Measurements from ENCODE around the gene NCAN. TPM values are rescaled to one million over a fixed set of nuclear protein-coding genes. Genes with fewer than 3 reads are reported as not detected.

NCAN gene
- total and polyA plus RNA-seq, 4 donors, result 0.06 TPM; not detected in 3

DNA sequence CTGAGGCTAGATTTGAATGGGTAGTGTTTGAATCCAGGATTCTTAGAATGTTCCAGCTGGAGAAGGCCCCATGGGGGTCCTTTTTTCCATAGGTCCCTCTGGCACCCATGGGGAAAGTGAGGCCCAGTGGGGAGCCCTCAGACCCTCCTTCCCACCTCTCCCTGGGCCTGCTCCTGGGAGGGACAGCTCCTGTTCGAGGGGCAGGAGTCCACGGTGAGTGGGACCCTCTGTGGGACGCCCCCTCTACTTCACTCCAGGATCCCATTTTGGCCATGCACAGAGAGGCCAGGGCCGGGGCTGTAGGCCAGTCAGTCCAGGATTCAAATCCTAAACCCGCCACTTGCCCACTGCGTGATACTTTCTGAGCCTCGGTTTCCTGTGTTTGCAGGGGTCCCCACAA is 49.3 kb upstream of the NCAN start (continued):
- TF ChIP-seq RXRA (IDR thresholded peaks at IDR 0.05) (no peak), YY1 (IDR thresholded peaks at IDR 0.05) (no peak)
- TF ChIP-seq, protein P1, sequence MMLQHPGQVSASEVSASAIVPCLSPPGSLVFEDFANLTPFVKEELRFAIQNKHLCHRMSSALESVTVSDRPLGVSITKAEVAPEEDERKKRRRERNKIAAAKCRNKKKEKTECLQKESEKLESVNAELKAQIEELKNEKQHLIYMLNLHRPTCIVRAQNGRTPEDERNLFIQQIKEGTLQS (IDR thresholded peaks at IDR 0.05), result no peak
- TF ChIP-seq, protein P2, sequence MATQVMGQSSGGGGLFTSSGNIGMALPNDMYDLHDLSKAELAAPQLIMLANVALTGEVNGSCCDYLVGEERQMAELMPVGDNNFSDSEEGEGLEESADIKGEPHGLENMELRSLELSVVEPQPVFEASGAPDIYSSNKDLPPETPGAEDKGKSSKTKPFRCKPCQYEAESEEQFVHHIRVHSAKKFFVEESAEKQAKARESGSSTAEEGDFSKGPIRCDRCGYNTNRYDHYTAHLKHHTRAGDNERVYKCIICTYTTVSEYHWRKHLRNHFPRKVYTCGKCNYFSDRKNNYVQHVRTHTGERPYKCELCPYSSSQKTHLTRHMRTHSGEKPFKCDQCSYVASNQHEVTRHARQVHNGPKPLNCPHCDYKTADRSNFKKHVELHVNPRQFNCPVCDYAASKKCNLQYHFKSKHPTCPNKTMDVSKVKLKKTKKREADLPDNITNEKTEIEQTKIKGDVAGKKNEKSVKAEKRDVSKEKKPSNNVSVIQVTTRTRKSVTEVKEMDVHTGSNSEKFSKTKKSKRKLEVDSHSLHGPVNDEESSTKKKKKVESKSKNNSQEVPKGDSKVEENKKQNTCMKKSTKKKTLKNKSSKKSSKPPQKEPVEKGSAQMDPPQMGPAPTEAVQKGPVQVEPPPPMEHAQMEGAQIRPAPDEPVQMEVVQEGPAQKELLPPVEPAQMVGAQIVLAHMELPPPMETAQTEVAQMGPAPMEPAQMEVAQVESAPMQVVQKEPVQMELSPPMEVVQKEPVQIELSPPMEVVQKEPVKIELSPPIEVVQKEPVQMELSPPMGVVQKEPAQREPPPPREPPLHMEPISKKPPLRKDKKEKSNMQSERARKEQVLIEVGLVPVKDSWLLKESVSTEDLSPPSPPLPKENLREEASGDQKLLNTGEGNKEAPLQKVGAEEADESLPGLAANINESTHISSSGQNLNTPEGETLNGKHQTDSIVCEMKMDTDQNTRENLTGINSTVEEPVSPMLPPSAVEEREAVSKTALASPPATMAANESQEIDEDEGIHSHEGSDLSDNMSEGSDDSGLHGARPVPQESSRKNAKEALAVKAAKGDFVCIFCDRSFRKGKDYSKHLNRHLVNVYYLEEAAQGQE (IDR thresholded peaks at IDR 0.05), result no peak

DNA sequence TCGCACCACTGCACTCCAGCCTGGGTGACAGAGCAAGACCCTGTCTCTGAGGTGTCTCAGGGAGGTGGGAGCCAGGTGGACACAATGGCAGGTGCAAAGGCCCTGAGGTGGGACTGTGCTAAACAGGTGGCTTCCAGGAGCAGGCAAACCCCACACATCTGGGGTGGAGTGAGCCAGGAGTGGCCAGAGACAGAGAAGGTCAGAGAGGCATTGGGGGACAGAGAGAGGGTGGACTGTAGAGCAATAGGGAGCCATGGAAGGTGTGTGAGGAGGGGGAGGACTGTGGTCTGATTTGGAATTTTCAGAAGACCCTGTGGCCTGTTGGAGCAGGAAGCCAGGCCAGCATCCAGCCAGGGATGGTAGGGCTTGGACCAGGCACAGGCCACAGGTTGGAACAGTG is 46.4 kb upstream of the NCAN start:
- no peak for DNase-seq (ENCODE audit: low spot score)
- 100% methylated on average over 1 of the region's 1 CpG for WGBS
- H3K27me3 ChIP-seq (ENCODE audit: control insufficient read depth in 4 of 4, insufficient read depth in 4 of 4, low read length in 3 of 4), result no peaks in the 10 kb centered on the region
- H3K4me1 ChIP-seq (ENCODE audit: control insufficient read depth in 4 of 4, insufficient read depth in 4 of 4, low read length in 3 of 4), result peaks cover 0 to 5% (median 0%) of the 10 kb centered on the region in 4 donors
- H3K9me3 ChIP-seq (ENCODE audit: control insufficient read depth in 4 of 4, low read length in 3 of 4), result no peaks in the 10 kb centered on the region
- TF ChIP-seq HNF4G (IDR thresholded peaks at IDR 0.05), result no peak
- TF ChIP-seq, protein P1 (IDR thresholded peaks at IDR 0.05), result no peak
- TF ChIP-seq, protein P3, sequence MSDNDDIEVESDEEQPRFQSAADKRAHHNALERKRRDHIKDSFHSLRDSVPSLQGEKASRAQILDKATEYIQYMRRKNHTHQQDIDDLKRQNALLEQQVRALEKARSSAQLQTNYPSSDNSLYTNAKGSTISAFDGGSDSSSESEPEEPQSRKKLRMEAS (IDR thresholded peaks at IDR 0.05), result no peak
- TF ChIP-seq TAF1 (conservative IDR thresholded peaks at IDR 0.05), result no peak
- TF ChIP-seq RAD21 (IDR thresholded peaks at IDR 0.05), result no peak
- no peak for TF ChIP-seq EGR1 (IDR thresholded peaks at IDR 0.05; ENCODE audit: low read depth in 2 of 2)
- no peak for TF ChIP-seq FOXA1 (IDR thresholded peaks at IDR 0.05)
- TF ChIP-seq GABPA (IDR thresholded peaks at IDR 0.05 in 1 of 2, conservative IDR thresholded peaks at IDR 0.05 in 1 of 2), result no peak
- TF ChIP-seq, protein P4, sequence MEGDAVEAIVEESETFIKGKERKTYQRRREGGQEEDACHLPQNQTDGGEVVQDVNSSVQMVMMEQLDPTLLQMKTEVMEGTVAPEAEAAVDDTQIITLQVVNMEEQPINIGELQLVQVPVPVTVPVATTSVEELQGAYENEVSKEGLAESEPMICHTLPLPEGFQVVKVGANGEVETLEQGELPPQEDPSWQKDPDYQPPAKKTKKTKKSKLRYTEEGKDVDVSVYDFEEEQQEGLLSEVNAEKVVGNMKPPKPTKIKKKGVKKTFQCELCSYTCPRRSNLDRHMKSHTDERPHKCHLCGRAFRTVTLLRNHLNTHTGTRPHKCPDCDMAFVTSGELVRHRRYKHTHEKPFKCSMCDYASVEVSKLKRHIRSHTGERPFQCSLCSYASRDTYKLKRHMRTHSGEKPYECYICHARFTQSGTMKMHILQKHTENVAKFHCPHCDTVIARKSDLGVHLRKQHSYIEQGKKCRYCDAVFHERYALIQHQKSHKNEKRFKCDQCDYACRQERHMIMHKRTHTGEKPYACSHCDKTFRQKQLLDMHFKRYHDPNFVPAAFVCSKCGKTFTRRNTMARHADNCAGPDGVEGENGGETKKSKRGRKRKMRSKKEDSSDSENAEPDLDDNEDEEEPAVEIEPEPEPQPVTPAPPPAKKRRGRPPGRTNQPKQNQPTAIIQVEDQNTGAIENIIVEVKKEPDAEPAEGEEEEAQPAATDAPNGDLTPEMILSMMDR (IDR thresholded peaks at IDR 0.05; ENCODE audit: low read depth, low read length, missing input control), result no peak
- TF ChIP-seq, protein P5, sequence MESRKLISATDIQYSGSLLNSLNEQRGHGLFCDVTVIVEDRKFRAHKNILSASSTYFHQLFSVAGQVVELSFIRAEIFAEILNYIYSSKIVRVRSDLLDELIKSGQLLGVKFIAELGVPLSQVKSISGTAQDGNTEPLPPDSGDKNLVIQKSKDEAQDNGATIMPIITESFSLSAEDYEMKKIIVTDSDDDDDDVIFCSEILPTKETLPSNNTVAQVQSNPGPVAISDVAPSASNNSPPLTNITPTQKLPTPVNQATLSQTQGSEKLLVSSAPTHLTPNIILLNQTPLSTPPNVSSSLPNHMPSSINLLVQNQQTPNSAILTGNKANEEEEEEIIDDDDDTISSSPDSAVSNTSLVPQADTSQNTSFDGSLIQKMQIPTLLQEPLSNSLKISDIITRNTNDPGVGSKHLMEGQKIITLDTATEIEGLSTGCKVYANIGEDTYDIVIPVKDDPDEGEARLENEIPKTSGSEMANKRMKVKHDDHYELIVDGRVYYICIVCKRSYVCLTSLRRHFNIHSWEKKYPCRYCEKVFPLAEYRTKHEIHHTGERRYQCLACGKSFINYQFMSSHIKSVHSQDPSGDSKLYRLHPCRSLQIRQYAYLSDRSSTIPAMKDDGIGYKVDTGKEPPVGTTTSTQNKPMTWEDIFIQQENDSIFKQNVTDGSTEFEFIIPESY (IDR thresholded peaks at IDR 0.05), result no peak
- TF ChIP-seq YY1 (IDR thresholded peaks at IDR 0.05), result no peak
- no peak for TF ChIP-seq RXRA (IDR thresholded peaks at IDR 0.05)
- TF ChIP-seq HNF4A (conservative IDR thresholded peaks at IDR 0.05), result no peak
- no peak for TF ChIP-seq SP1 (IDR thresholded peaks at IDR 0.05)
- no peak for TF ChIP-seq NR2F2 (IDR thresholded peaks at IDR 0.05)
- TF ChIP-seq, protein P2 (IDR thresholded peaks at IDR 0.05), result no peak
- TF ChIP-seq FOXA2 (IDR thresholded peaks at IDR 0.05), result no peak
- no peak for TF ChIP-seq JUND (IDR thresholded peaks at IDR 0.05)
- H3K9ac ChIP-seq (ENCODE audit: low read depth in 1 of 2, low read length in 2 of 2), result no peak overlapping the region
- no peak overlapping the region for H3K4me3 ChIP-seq (ENCODE audit: low read depth in 1 of 3, low read length in 3 of 3)
- H3K27ac ChIP-seq (ENCODE audit: low read depth in 1 of 2, low read length in 2 of 2), result no peak overlapping the region
- H3K36me3 ChIP-seq (ENCODE audit: control insufficient read depth in 4 of 4, insufficient read depth in 3 of 4, low read depth in 1 of 4, low read length in 3 of 4), result no peaks in the 10 kb centered on the region

All from liver (tissue), 9 donors.